Epithelial cell of esophagus (primary cell): ENCODE data around the gene PLEKHH1.

ENCODE experiments used
- DNase-seq: peaks from one replicate; pipeline ENCODE4 v3.0.0; 2010; ENCODE audit warnings: low read depth
- H3K4me3 ChIP-seq: 2 replicates; pipeline ENCODE4 v1.5.1; 2011; ENCODE audit warnings: mild to moderate bottlenecking, low read length, control low read depth
- CTCF ChIP-seq: IDR thresholded peaks from 2 replicates; pipeline ENCODE4 v1.5.1; 2011; ENCODE audit warnings: low read depth, mild to moderate bottlenecking, low read length, control low read depth, inconsistent platforms; ENCODE audit not compliant: insufficient read depth; ENCODE audit errors: missing control alignments

The PLEKHH1 gene

DNA sequence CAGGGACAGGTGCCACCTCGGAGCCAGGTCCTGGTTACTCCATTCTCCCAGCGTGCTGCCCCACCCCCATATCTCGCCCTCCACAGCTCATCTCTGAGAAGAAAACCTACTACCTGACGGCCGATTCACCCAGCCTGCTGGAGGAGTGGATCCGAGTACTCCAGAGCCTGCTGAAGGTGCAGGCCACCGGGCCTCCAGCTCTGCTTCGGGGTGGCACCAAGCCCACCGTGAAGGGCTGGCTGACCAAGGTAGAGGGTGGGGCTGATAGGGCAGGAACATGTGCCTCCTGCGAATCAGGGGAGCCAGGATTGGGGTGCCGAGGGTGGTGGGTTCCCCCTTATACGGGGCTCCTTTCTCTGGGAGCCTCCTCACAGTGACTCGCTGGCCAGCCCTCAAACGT is 41.1 kb downstream of the PLEKHH1 start:
- H3K4me3 ChIP-seq = no peak overlapping the region
- DNase-seq = no peak
- no peak for TF ChIP-seq CTCF

GRCh38 chr14:67574806-67575205 is 41.7 kb downstream of the PLEKHH1 start:
- no peak for TF ChIP-seq CTCF
- no peak overlapping the region for H3K4me3 ChIP-seq
- DNase-seq = no peak

DNA sequence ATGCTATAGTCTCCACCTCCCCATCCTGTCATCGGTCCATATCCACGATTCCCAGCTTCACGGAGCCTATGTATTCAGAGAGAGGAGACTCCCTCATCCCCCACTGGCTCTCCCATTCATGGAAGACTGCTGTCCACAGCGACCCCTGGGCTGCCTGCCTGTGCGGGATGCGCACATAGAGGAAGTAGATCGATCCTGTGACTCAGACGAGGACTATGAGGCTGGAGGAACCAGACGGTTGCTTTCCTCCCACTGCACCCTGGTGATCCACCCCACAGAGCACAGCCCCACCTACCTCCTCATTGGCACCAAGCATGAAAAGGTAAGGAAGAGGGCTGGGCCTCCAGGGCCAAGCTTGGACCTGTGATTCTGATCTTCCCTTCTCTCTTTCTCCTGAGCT is 42.6 kb downstream of the PLEKHH1 start:
- peak; percentile 79 for DNase-seq
- H3K4me3 ChIP-seq = no peak overlapping the region
- TF ChIP-seq CTCF = no peak

GRCh38 chr14:67576216-67576955 is 43.3 kb downstream of the PLEKHH1 start:
- no peak overlapping the region for H3K4me3 ChIP-seq
- TF ChIP-seq CTCF = no peak
- no peak for DNase-seq

- no peak for DNase-seq
- H3K4me3 ChIP-seq = no peak overlapping the region
- no peak for TF ChIP-seq CTCF
These were observed 44.2 kb downstream of the PLEKHH1 start for GRCh38 chr14:67577181-67577808.

GRCh38 chr14:67577909-67578749 is 45.0 kb downstream of the PLEKHH1 start:
- no peak for TF ChIP-seq CTCF
- H3K4me3 ChIP-seq = no peak overlapping the region
- no peak for DNase-seq
